GM21825 (cell line): ENCODE results near the gene ZNF48.

Experiments
- ATAC-seq: cut with Tn5 transposase; IDR thresholded peaks from one replicate; pipeline ENCODE4 v1.9.1; 2021; ENCODE audit warnings: mild to moderate bottlenecking, moderate library complexity; ENCODE audit not compliant: unreplicated experiment

ZNF48 gene

GRCh38 chr16:30434852-30435251 lies 39.6 kb downstream of the ZNF48 start:
- no peak for ATAC-seq

DNA sequence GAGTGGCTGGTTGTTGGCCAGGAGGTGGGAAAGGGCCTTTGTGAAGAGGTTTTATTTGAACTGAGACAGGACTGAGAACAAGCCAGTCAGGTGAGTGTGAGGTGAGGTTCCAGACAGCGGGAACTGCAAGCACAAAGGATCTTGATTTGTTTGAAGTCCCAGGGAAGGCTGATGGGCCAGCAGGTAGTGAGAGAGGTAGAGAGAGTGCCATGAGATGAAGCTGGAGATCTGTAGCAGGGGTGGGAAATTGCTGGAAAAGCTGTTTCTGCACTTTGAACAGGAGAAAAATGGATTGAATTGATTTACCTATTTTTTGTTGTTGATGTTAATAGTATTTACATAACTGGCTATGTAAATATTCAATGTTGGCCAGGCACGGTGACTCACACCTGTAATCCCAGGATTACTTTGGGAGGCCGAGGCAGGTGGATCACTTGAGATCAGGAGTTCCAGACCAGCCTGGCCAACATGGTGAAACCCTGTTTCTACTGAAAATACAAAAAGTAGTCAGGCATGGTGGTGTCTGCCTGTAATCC lies 42.4 kb downstream of the ZNF48 start:
- ATAC-seq: no peak

- ATAC-seq: no peak
Measured at GRCh38 chr16:30438835-30439234, 43.6 kb downstream of the ZNF48 start.

DNA sequence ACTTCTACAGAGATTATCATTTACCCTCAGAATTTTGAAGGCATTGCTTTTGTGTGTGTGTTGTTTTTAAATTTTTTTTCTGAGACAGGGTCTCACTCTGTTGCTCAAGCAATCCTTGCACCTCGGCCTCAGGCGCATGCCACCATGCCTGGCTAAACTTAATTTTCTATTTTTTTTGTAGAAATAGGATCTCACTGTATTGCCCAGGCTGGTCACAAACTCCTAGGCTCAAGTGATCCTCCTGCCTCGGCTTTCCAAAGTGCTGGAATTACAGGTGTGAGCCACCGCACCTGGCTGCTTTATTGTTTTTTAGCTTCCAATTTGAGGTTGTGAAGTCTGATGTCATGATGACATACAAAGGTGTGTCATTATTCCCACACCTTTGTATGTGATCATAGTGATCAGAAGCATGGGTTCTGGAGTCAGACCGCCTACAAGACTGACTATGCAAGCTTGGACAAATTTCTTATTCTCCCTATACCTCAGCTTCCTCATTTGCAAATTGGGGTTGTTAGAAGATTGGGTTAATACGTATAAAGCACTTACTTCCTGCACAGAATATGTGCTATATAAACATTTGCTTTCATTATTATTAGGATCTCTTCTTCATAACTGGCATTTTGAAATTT lies 44.6 kb downstream of the ZNF48 start:
- ATAC-seq: no peak

GRCh38 chr16:30443631-30444030 lies 48.4 kb downstream of the ZNF48 start:
- no peak for ATAC-seq

DNA sequence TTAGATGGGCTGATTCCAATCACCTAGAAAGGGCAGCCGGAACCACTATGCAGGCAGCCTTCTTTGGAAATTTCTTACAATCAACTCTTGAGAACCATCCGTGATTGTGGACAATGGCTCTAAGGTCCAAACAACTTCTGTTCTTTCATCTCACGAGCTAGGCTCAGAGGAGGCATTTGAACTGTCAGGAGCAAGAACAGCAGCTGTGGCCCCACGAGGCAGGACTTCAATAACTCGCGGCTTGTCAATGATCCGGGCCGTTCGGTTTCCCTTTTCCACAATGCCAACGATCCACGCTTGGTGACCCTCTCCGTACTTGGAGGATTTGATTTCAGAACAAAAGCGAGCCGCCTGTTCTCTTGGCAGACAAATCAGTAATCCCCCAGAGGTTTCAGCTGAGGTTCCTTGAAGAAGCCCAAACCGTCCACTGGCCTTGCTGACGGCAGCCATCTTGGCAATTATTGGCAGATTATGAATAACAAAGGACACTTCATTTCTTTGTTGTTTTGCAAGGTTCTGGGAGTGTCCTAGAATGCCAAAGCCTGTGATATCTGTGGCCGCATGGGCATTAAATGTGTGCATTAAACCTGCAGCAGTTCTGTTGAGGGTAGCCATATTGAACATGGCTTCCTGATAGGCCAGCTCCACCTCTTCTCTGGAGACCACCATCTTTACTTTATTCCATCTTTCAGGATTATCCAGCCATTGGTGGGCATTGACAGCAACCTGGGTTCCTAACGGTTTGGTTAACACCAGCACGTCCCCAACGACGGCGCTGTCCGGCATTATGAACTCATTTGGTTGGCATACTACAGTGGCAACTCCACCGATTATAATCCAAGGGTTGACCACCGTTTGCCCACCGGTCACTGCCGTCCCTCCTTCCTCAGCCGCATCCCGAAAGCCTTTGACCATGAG lies 49.3 kb downstream of the ZNF48 start:
- ATAC-seq: no peak

DNA sequence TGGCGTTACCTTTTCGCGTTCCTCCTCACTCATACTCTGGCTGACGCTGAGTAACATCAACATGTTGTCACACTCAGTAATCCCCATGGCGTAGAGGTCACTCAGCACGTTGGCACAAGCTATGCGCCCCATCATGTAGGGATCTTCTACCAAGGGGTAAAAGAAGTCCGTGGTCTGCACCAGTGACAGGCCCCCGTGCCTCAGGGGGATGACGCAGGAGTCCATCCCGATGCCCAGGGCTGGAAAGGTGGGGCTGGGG lies 49.9 kb downstream of the ZNF48 start:
- no peak for ATAC-seq

DNA sequence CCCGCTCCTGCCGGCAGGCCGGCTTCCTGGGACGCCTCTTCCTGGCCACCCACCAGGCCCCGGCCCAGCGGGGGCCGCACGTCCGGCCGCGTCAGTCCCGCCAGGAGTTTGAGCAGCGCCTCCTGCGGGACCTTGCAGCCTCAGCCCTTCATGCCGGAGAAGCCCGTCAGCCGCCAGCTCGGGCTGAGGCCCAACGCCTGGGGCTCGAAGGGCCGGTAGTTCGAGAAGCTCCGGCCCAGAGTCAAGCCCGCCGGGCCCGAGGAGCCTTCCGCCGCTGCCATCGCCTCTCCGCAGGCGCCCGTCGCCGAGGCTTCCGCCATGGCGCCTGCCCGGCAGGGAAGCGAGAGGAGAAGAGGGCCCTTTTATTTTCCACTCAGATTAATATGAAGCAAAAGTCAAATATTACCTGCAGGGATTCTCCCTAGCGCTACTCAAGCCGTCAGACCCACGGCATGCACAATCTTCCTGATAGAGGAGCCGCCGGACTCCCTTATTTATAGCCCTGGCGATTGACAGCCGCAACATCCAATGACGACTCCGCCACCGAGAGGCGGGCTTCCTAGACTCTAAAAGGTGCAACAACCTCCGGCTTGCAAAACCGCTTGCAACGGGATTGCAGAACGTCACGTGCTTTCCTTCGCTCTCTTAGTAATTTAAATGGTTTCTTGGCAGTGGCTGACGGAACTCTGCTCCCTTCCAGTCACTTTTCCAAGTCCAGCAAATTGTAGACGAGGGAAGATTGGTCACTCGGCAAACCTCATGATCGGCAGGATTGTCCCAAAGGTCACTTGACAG lies 50.4 kb downstream of the ZNF48 start, which contains the start of gene SEPHS2:
SEPHS2 (minus strand) TSS at position 467 of the 795 bp plus-strand sequence; CDS start at position 320, 147 bp downstream.
- ATAC-seq: peak; percentile 83

- no peak for ATAC-seq
Measured at GRCh38 chr16:30446203-30446595, 51.0 kb downstream of the ZNF48 start.

GRCh38 chr16:30447512-30448226 lies 52.4 kb downstream of the ZNF48 start:
- no peak for ATAC-seq

DNA sequence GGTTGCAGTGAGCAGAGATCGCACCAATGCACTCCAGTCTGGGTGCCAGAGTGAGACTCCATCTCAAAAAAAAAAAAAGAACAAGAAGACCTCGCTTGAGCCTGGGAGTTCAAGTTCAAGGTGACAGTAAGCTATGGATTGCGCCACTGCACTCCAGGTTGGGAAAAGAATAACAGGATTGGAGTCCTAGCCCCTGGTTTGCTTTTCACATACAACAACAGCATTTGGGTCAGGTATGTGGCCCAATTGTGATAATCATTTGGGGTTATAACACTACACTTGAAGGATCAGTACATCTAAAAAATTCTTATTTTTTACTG lies 53.9 kb downstream of the ZNF48 start:
- no peak for ATAC-seq
